Measurements from ENCODE around the gene LRP11.
A peak's percentile ranks its signal among the peaks of the same experiment; 100 is the strongest.

The LRP11 gene

DNA sequence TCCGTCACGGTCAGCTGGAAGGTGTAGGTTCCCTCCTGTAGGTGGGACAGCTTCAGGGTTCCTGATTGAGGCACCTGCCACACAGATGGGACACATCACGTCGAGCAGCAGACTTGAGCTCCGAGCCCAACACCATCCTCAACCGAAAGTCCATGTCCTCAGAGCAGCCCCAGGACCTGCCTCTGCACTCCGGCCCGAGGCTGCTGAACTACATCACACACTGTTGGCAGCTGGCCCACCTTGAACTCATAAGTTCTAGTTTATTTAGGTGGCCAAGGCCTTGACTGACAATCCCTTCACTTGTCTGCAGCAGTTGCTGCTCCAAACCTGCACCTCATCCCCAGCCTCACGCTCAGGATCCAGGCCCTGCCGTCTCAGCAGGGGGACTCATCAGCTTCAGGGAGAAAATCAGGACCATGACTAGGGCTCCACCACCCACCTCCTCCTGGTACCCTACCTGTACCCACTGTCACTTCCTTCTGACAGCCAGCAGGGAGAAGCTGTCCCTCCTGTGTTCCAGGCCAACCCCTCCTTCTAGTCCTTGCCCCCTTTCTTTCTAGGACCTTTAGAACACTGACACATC lies 21.0 kb downstream of the LRP11 start:
- TF ChIP-seq GABPA (IDR thresholded peaks at IDR 0.05; ENCODE audit: low read depth) (no peak), SPI1 (IDR thresholded peaks at IDR 0.05; ENCODE audit: borderline replicate concordance, low read depth) (no peak), POLR2AphosphoS5 (IDR thresholded peaks at IDR 0.05; ENCODE audit: low read depth) (no peak)
- TF ChIP-seq, protein P1, sequence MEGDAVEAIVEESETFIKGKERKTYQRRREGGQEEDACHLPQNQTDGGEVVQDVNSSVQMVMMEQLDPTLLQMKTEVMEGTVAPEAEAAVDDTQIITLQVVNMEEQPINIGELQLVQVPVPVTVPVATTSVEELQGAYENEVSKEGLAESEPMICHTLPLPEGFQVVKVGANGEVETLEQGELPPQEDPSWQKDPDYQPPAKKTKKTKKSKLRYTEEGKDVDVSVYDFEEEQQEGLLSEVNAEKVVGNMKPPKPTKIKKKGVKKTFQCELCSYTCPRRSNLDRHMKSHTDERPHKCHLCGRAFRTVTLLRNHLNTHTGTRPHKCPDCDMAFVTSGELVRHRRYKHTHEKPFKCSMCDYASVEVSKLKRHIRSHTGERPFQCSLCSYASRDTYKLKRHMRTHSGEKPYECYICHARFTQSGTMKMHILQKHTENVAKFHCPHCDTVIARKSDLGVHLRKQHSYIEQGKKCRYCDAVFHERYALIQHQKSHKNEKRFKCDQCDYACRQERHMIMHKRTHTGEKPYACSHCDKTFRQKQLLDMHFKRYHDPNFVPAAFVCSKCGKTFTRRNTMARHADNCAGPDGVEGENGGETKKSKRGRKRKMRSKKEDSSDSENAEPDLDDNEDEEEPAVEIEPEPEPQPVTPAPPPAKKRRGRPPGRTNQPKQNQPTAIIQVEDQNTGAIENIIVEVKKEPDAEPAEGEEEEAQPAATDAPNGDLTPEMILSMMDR (IDR thresholded peaks at IDR 0.05; ENCODE audit: insufficient read depth, low read length): no peak
- TF ChIP-seq, protein P2, sequence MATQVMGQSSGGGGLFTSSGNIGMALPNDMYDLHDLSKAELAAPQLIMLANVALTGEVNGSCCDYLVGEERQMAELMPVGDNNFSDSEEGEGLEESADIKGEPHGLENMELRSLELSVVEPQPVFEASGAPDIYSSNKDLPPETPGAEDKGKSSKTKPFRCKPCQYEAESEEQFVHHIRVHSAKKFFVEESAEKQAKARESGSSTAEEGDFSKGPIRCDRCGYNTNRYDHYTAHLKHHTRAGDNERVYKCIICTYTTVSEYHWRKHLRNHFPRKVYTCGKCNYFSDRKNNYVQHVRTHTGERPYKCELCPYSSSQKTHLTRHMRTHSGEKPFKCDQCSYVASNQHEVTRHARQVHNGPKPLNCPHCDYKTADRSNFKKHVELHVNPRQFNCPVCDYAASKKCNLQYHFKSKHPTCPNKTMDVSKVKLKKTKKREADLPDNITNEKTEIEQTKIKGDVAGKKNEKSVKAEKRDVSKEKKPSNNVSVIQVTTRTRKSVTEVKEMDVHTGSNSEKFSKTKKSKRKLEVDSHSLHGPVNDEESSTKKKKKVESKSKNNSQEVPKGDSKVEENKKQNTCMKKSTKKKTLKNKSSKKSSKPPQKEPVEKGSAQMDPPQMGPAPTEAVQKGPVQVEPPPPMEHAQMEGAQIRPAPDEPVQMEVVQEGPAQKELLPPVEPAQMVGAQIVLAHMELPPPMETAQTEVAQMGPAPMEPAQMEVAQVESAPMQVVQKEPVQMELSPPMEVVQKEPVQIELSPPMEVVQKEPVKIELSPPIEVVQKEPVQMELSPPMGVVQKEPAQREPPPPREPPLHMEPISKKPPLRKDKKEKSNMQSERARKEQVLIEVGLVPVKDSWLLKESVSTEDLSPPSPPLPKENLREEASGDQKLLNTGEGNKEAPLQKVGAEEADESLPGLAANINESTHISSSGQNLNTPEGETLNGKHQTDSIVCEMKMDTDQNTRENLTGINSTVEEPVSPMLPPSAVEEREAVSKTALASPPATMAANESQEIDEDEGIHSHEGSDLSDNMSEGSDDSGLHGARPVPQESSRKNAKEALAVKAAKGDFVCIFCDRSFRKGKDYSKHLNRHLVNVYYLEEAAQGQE (IDR thresholded peaks at IDR 0.05; ENCODE audit: insufficient replicate concordance, low read depth): no peak
- H3K27ac ChIP-seq (replicated peaks): no peak overlapping the region
- no peaks in the 10 kb centered on the region for H3K27me3 ChIP-seq (ENCODE audit: insufficient read depth, poor library complexity, severe bottlenecking)
- no peak overlapping the region for H3K4me3 ChIP-seq (replicated peaks; ENCODE audit: insufficient read depth, low read length)
- DNase-seq (ENCODE audit: low read depth in 1 of 2, low spot score in 1 of 2): no peak

- Histone ChIP-seq H3K27ac (replicated peaks) (no peak overlapping the region), H3K27me3 (ENCODE audit: insufficient read depth, poor library complexity, severe bottlenecking) (no peaks in the 10 kb centered on the region), H3K4me3 (replicated peaks; ENCODE audit: insufficient read depth, low read length) (no peak overlapping the region)
- TF ChIP-seq POLR2AphosphoS5 (IDR thresholded peaks at IDR 0.05; ENCODE audit: low read depth) (no peak), SPI1 (IDR thresholded peaks at IDR 0.05; ENCODE audit: borderline replicate concordance, low read depth) (no peak), GABPA (IDR thresholded peaks at IDR 0.05; ENCODE audit: low read depth) (no peak)
- TF ChIP-seq, protein P1 (IDR thresholded peaks at IDR 0.05; ENCODE audit: insufficient read depth, low read length): no peak
- no peak for DNase-seq (ENCODE audit: low read depth in 1 of 2, low spot score in 1 of 2)
Observed at GRCh38 chr6:149842331-149842730, 21.8 kb downstream of the LRP11 start.

GRCh38 chr6:149840345-149841075 lies 23.6 kb downstream of the LRP11 start:
- no peaks in the 10 kb centered on the region for H3K27me3 ChIP-seq (ENCODE audit: insufficient read depth, poor library complexity, severe bottlenecking)
- no peak overlapping the region for H3K27ac ChIP-seq (replicated peaks)
- TF ChIP-seq, protein P1 (IDR thresholded peaks at IDR 0.05; ENCODE audit: insufficient read depth, low read length): peak; percentile 52
- no peak for TF ChIP-seq SPI1 (IDR thresholded peaks at IDR 0.05; ENCODE audit: borderline replicate concordance, low read depth)
- DNase-seq (ENCODE audit: low read depth in 1 of 2, low spot score in 1 of 2): peak in 1 of 2 experiments; percentile 54
- H3K4me3 ChIP-seq (replicated peaks; ENCODE audit: insufficient read depth, low read length): no peak overlapping the region

- DNase-seq (ENCODE audit: low read depth in 1 of 2, low spot score in 1 of 2): peak in 1 of 2 experiments; percentile 51
- Histone ChIP-seq H3K27ac (replicated peaks) (no peak overlapping the region), H3K4me3 (replicated peaks; ENCODE audit: insufficient read depth, low read length) (no peak overlapping the region), H3K27me3 (ENCODE audit: insufficient read depth, poor library complexity, severe bottlenecking) (no peaks in the 10 kb centered on the region)
- TF ChIP-seq POLR2AphosphoS5 (IDR thresholded peaks at IDR 0.05; ENCODE audit: low read depth): no peak
- TF ChIP-seq, protein P1 (IDR thresholded peaks at IDR 0.05; ENCODE audit: insufficient read depth, low read length): peak; percentile 93
Observed at GRCh38 chr6:149834513-149835481, 29.4 kb downstream of the LRP11 start.

Data from HL-60 (cell line).